Uterus (tissue), 4 donors: Measurements from ENCODE around the gene HPS1. TPM values are rescaled to one million over a fixed set of nuclear protein-coding genes. Genes with fewer than 3 reads are reported as not detected.
A peak's percentile ranks its signal among the peaks of the same experiment; 100 is the strongest.

Source experiments
- DNase-seq, 2 donors: peaks; one replicate each; pipeline ENCODE4 v3.0.0-alpha.2; 2019 to 2020
- H3K27ac ChIP-seq, 2 donors: fragments of 200-600 bp; sonication (generic); 1 replicate in 1 of 2; 2 replicates in 1 of 2; pipeline ENCODE4 v1.5.1; 2016 to 2018
- H3K27me3 ChIP-seq, 2 donors: fragments of 200-600 bp; sonication (generic); one replicate each; pipeline ENCODE4 v1.5.1; 2018 to 2019; ENCODE audit warnings: control low read depth in 1 of 2
- H3K36me3 ChIP-seq, 2 donors: fragments of 200-600 bp; sonication (generic); one replicate each; pipeline ENCODE4 v1.5.1; 2019; ENCODE audit warnings: control low read depth in 1 of 2
- H3K4me1 ChIP-seq, 2 donors: fragments of 200-600 bp; sonication (generic); one replicate each; pipeline ENCODE4 v1.5.1; 2018 to 2019; ENCODE audit warnings: control low read depth in 1 of 2
- H3K4me3 ChIP-seq, 2 donors: fragments of 200-600 bp; sonication (generic); 1 replicate in 1 of 2; 2 replicates in 1 of 2; pipeline ENCODE4 v1.5.1; 2018 to 2019; ENCODE audit warnings: mild to moderate bottlenecking in 1 of 2
- H3K9me3 ChIP-seq, 2 donors: fragments of 200-600 bp; sonication (generic); one replicate each; pipeline ENCODE4 v1.5.1; 2019; ENCODE audit warnings: control low read depth in 1 of 2
- POLR2A ChIP-seq, 2 donors: fragments of 450-650 bp; IDR thresholded peaks; one replicate each; pipeline ENCODE4 v1.6.1; 2016; ENCODE audit warnings: antibody characterized with exemption in 2 of 2, mild to moderate bottlenecking in 1 of 2, moderate library complexity in 1 of 2
- intact Hi-C: fragments of 100-400 bp; cut with DNase I; formaldehyde crosslinking; loops from one replicate; pipeline ENCODE4 v1.15.1; 2023; ENCODE audit warnings: low total_unique reads
- total RNA-seq, 4 donors: library from RNA; depleted of rRNA in 3 of 4; stranded (reverse); fragments of >200 nt in 3 of 4; gene quantifications; one replicate each; pipeline versions ENCODE4 v1.1.0 to v1.2.4, GENCODE V29; 2014 to 2023
- TF ChIP-seq, protein P1 (sequence below), 4 experiments: fragments of 200-600 bp in 2 of 4; fragments of 450-650 bp in 2 of 4; sonication (generic) in 2 of 4; IDR thresholded peaks; one replicate each; pipeline ENCODE4 v1.5.1; 2016 to 2019; ENCODE audit warnings: antibody characterized with exemption in 4 of 4, mild to moderate bottlenecking in 2 of 4, moderate library complexity in 1 of 4
- donor health status: DM: yes; HTN: yes; CAD: no.

The HPS1 gene
- total RNA-seq, 4 donors from 2014 or later = 16.1 to 60.1 (median 38.8) TPM

DNA sequence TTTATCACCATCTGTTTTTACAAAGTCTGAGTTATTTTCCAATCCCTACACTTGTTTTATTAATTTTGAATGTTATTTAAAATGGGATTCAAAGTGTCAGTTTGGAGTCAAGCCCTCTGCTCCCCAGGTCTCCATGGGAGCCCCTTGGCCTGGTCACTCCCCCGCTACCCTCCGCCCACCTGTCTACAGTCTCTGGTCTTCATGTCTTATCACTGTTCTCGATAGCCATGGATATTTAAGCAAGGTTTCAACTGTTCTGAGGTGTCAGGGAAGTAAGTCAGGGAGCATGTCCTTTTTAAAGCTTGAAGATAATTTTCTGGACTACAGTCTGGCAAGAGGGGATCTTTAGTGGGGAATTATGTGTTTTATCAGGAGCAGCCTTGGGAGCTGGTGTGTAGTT, 19.1 kb upstream of the HPS1 start:
- no peak for DNase-seq
- intact Hi-C loops = no loop called here
- TF ChIP-seq, protein P1, sequence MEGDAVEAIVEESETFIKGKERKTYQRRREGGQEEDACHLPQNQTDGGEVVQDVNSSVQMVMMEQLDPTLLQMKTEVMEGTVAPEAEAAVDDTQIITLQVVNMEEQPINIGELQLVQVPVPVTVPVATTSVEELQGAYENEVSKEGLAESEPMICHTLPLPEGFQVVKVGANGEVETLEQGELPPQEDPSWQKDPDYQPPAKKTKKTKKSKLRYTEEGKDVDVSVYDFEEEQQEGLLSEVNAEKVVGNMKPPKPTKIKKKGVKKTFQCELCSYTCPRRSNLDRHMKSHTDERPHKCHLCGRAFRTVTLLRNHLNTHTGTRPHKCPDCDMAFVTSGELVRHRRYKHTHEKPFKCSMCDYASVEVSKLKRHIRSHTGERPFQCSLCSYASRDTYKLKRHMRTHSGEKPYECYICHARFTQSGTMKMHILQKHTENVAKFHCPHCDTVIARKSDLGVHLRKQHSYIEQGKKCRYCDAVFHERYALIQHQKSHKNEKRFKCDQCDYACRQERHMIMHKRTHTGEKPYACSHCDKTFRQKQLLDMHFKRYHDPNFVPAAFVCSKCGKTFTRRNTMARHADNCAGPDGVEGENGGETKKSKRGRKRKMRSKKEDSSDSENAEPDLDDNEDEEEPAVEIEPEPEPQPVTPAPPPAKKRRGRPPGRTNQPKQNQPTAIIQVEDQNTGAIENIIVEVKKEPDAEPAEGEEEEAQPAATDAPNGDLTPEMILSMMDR (IDR thresholded peaks at IDR 0.05) = no peak
- Histone ChIP-seq H3K36me3 (no peaks in the 10 kb centered on the region), H3K27ac (no peak overlapping the region), H3K9me3 (no peaks in the 10 kb centered on the region), H3K4me3 (no peak overlapping the region), H3K27me3 (no peaks in the 10 kb centered on the region), H3K4me1 (no peaks in the 10 kb centered on the region)

GRCh38 chr10:98463976-98464754, 17.4 kb upstream of the HPS1 start:
- TF ChIP-seq, protein P1 (IDR thresholded peaks at IDR 0.05) = no peak
- TF ChIP-seq POLR2A (IDR thresholded peaks at IDR 0.05) = no peak
- no peaks in the 10 kb centered on the region for H3K27me3 ChIP-seq
- H3K9me3 ChIP-seq = no peaks in the 10 kb centered on the region
- H3K4me3 ChIP-seq = no peak overlapping the region
- no peaks in the 10 kb centered on the region for H3K4me1 ChIP-seq
- no peak overlapping the region for H3K27ac ChIP-seq
- H3K36me3 ChIP-seq = no peaks in the 10 kb centered on the region
- intact Hi-C loops = no loop called here
- no peak for DNase-seq

DNA sequence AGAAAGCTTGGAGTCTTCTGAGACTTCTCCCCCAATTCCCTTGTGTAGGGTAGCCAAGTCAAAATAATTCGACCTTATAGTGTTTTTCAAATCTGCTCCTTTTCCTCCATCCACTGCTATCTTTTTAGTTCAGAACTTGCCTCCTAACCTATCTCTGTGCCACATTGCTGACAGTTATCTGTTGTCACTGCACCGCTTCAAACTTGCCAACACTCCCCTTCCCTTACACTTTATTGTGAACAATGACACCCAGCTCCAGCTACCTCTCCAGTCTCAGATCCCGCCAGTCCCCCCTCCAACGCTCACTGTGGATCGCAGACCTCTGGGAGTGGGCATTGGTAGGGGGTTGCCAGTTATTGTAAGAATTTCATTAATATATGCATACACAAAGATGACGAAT, 16.3 kb upstream of the HPS1 start:
- intact Hi-C loops = no loop called here
- no peak for DNase-seq

GRCh38 chr10:98461500-98461842, 14.7 kb upstream of the HPS1 start:
- no peaks in the 10 kb centered on the region for H3K9me3 ChIP-seq
- H3K4me1 ChIP-seq = no peaks in the 10 kb centered on the region
- H3K4me3 ChIP-seq = no peak overlapping the region
- intact Hi-C loops = no loop called here
- H3K27ac ChIP-seq = peak overlapping the region; percentile 3 to 67
- H3K27me3 ChIP-seq = no peaks in the 10 kb centered on the region
- DNase-seq = no peak
- TF ChIP-seq, protein P1 (IDR thresholded peaks at IDR 0.05) = no peak
- TF ChIP-seq POLR2A (IDR thresholded peaks at IDR 0.05) = no peak
- H3K36me3 ChIP-seq = no peaks in the 10 kb centered on the region

More for the DNA sequence above, 16.3 kb upstream of the HPS1 start:
- TF ChIP-seq, protein P1 (IDR thresholded peaks at IDR 0.05) = no peak
- no peak for TF ChIP-seq POLR2A (IDR thresholded peaks at IDR 0.05)
- Histone ChIP-seq H3K9me3 (no peaks in the 10 kb centered on the region), H3K27me3 (no peaks in the 10 kb centered on the region), H3K27ac (no peak overlapping the region), H3K36me3 (no peaks in the 10 kb centered on the region), H3K4me3 (no peak overlapping the region), H3K4me1 (no peaks in the 10 kb centered on the region)

- intact Hi-C loops = no loop called here
- peak; percentile 56 to 68 for DNase-seq
- peak overlapping the region; percentile 3 to 67 for H3K27ac ChIP-seq
Observed at GRCh38 chr10:98460837-98461499, 14.2 kb upstream of the HPS1 start.

More at GRCh38 chr10:98460837-98461499, 14.2 kb upstream of the HPS1 start:
- TF ChIP-seq, protein P1 (IDR thresholded peaks at IDR 0.05) = no peak
- TF ChIP-seq POLR2A (IDR thresholded peaks at IDR 0.05) = no peak
- no peaks in the 10 kb centered on the region for H3K4me1 ChIP-seq
- H3K27me3 ChIP-seq = no peaks in the 10 kb centered on the region
- H3K4me3 ChIP-seq = no peak overlapping the region
- no peaks in the 10 kb centered on the region for H3K36me3 ChIP-seq
- H3K9me3 ChIP-seq = no peaks in the 10 kb centered on the region
